GM19467 (cell line): ENCODE results near the gene GRID2.
"Not testable (repeated sequence)": the region's sequence is repeated elsewhere in the genome, so short reads cannot be mapped to it uniquely, and the experiment has no call there.

Experiments
- ATAC-seq: cut with Tn5 transposase; IDR thresholded peaks from one replicate; pipeline ENCODE4 v1.9.1; 2021; ENCODE audit warnings: mild to moderate bottlenecking, moderate library complexity; ENCODE audit not compliant: unreplicated experiment

The GRID2 gene

GRCh38 chr4:92433272-92433758 is 129.5 kb downstream of the GRID2 start:
- no peak for ATAC-seq

DNA sequence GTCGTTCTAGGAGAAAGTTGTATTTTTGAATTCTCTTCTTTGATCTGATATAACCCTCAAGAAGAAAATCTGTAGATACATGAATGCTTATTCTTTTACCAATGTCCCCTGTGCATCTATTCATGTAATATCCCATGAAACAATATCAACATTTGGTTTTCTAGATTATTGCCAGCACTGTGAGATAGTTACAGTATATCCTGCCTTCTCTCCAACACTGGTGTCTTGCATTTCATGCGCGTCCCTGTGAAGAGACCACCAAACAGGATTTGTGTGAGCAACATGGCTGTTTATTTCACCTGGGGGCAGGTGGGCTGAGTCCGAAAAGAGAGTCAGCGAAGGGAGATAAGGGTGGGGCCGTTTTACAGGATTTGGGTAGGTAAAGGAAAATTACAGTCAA is 135.0 kb downstream of the GRID2 start:
- not testable (repeated sequence) for ATAC-seq

DNA sequence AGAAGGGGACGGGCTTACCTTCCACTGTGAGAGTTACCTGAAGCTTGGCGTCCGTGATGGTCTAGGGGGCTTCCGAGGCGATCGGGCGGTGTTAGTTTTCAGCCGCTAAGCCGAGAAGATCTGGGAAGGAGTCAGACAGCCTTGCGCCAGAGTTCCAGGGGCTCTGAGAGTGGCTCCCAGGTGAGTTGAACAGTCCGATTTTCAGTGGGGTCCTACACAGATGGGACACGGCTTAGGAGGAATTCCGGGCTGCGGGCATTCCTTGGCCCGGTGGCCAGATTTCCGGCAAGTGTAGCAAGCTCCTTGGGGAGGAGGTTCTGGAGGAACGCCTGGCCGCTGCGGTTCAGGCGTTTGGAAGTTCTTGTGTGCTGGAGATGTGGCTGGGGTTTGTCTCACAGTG is 138.4 kb downstream of the GRID2 start:
- not testable (repeated sequence) for ATAC-seq

DNA sequence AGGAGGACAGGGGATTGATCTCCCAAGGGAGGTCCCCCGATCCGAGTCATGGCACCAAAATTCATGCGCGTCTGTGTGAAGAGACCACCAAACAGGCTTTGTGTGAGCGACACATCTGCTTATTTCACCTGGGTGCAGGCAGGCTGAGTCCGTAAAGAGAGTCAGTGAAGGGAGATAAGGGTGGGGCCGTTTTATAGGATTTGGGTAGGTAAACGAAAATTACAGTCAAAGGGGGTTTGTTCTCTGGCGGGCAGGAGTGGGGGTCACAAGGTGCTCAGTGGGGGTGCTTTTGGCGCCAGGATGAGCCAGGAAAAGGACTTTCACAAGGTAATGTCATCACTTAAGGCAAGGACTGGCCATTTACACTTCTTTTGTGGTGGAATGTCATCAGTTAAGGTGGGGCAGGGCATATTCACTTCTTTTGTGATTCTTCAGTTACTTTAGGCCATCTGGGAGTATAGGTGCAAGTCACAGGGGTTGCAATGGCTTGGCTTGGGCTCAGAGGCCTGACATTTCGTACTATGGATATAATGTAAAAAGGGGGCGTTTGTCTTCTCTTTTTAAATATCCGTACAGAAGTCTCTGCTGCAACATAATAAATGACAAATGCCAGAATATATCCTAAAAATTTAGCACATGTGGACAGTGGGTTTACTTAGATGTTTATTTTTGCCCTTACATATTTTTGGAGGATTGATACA is 140.5 kb downstream of the GRID2 start:
- not testable (repeated sequence) for ATAC-seq

GRCh38 chr4:92445127-92445526 is 141.4 kb downstream of the GRID2 start:
- no peak for ATAC-seq

GRCh38 chr4:92447255-92447905 is 143.6 kb downstream of the GRID2 start:
- no peak for ATAC-seq

DNA sequence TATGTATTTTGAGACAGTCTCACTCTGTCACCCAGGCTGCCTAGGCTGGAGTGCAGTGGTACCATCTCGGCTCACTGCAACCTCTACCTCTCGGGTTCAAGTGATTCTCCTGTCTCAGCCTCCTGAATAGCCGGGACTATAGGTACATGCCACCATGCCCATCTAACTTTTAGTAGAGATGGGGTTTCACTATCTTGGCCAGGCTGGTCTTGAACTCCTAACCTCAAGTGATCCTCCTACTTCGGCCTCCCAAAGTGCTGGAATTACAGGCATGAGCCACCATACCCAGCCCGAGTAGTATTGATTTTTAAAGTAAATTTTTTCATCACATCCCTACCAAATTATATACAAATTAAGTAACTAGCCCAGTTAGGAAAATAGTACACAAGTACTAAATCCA is 144.4 kb downstream of the GRID2 start:
- ATAC-seq, result not testable (repeated sequence)

- ATAC-seq, result no peak
Observed at GRCh38 chr4:92450694-92451093, 146.9 kb downstream of the GRID2 start.

- ATAC-seq, result no peak
Observed at GRCh38 chr4:92451782-92452181, 148.0 kb downstream of the GRID2 start.

- not testable (repeated sequence) for ATAC-seq
Observed at GRCh38 chr4:92452383-92452782, 148.6 kb downstream of the GRID2 start.

DNA sequence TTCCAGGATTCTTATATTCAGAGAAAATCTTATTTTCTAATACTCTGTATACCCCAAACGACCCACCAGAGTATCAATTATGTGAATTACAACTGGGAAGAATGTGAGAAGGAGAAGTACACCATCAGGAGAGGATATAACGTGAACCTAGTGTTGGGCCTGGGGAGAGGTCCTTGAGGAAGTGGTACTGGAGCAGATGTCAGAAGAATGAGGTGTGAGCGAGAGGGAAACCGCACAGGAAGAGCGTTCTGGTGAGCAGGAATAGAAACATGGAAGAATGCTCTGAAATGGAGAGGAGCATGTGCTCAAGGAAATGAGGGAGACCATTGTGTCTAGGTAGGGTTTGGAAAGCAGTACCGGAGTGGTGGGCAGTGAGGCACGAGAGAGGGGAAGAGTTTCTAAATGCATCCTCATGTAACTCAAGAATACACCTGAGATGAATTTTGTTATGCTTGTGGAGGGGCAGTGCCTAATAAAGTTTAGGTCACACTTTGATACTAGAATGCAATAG is 151.6 kb downstream of the GRID2 start:
- ATAC-seq, result no peak

DNA sequence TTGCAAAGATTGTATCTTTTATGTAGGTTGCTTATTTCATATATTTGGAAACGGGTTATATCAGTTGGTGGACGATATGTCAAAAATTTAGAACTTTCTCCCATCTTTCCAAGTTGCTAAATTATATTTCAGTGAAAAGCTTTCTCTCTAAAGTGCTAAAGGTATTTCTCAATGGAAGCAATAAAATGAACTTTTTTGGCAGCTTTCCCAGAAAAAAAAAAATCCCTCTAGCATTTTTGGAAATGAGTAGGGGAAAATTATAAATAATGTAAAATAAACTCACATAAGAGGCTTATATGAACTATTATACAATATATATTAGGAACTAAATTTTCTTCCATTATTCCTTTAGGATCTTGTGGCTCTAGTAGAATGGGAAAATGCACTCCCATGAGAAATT is 152.2 kb downstream of the GRID2 start:
- no peak for ATAC-seq

DNA sequence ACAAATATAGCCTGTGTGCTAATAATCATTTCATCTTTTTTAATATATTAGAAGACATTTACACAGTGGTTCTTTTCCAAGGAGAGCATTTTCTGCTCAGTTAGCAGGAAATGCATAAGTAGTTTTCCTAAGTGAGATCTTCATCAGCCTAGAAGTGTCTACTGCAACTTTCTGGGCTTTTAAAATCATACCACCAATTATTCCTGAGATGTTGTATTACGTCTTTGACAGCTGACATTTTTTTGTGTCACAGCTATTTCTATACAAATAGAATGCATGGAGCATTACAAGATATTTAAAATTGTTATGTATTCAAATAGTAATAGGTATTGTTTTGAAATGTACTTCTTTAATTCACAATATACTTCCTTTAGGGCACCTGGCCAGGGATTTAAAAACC is 158.0 kb downstream of the GRID2 start:
- ATAC-seq, result no peak

GRCh38 chr4:92477298-92477697 is 173.5 kb downstream of the GRID2 start:
- ATAC-seq, result no peak

DNA sequence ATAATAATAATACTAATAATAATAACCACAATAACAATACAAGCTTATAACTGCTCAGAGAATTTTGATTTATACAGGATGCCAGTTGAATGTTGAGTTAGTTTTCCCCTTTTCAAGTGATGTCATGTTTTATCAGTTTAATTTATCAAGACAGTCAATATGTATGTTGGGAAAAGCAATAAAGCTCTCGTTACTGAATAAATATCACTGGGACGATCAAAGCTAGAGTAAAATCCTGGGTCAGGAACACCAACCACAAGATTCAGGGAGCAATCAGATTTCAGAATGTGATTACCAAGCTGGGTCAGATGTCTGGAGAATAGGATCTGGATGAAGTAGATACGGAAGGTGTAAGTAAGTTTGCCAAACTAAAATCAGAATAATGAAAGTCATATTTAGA is 179.6 kb downstream of the GRID2 start:
- ATAC-seq, result no peak

- no peak for ATAC-seq
Observed at GRCh38 chr4:92488496-92488895, 184.7 kb downstream of the GRID2 start.

DNA sequence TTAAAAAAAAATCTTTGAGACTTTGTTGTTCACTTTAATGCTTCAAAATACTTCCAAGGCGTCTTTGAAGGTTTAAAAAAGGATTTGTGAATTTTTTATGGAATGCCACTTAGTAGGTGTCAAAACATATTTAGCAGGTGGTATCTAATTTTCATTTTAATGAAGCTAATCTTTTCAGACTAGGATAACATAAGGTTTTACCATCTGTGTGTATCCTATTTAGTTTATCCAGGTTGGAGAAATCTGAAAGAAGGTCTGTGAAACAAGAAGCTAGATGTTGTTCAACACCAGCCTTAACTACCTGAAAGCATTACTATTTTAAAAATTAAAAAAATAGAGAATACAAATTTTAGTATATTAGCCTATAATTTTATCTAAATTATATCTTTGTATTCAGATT is 193.4 kb downstream of the GRID2 start:
- no peak for ATAC-seq

- no peak for ATAC-seq
Observed at GRCh38 chr4:92501456-92501855, 197.7 kb downstream of the GRID2 start.

- ATAC-seq, result no peak
Observed at GRCh38 chr4:92506933-92507332, 203.2 kb downstream of the GRID2 start.

GRCh38 chr4:92514627-92515026 is 210.9 kb downstream of the GRID2 start:
- ATAC-seq, result no peak

GRCh38 chr4:92516450-92516849 is 212.7 kb downstream of the GRID2 start:
- ATAC-seq, result no peak

- ATAC-seq, result no peak
Observed at GRCh38 chr4:92519727-92520126, 216.0 kb downstream of the GRID2 start.
